WERI-Rb-1 (cell line): Measurements from ENCODE around the gene ADGRF4.

Experiments used
- DNase-seq: peaks from one replicate; pipeline ENCODE4 v3.0.0-alpha.2; 2020
- H3K27ac ChIP-seq: fragments of 250-450 bp; sonication (Bioruptor Pico); 2 replicates; pipeline ENCODE4 v1.5.1; 2020; ENCODE audit warnings: mild to moderate bottlenecking, moderate library complexity
- H3K27me3 ChIP-seq: fragments of 250-450 bp; sonication (Bioruptor Pico); 2 replicates; pipeline ENCODE4 v1.5.1; 2021; ENCODE audit warnings: mild to moderate bottlenecking, low read depth, moderate library complexity; ENCODE audit not compliant: insufficient read depth, severe bottlenecking
- H3K36me3 ChIP-seq: fragments of 250-450 bp; sonication (Bioruptor Pico); 2 replicates; pipeline ENCODE4 v1.5.1; 2020; ENCODE audit warnings: mild to moderate bottlenecking, moderate library complexity
- H3K4me3 ChIP-seq: 2 replicates; pipeline ENCODE4 v1.5.1; 2011; ENCODE audit warnings: low read depth, mild to moderate bottlenecking, control low read depth, low read length
- H3K9me3 ChIP-seq: fragments of 250-450 bp; sonication (Bioruptor Pico); 2 replicates; pipeline ENCODE4 v1.5.1; 2021; ENCODE audit warnings: mild to moderate bottlenecking, moderate library complexity; ENCODE audit not compliant: severe bottlenecking
- TF ChIP-seq, protein P1 (sequence below): IDR thresholded peaks from 2 replicates; pipeline ENCODE4 v1.5.1; 2011; ENCODE audit warnings: low read depth, mild to moderate bottlenecking, control low read depth, inconsistent platforms, low read length

Gene ADGRF4

GRCh38 chr6:47698342-47698787 is at the start of gene ADGRF4:
Gene ADGRF4, plus strand, starts transcription at chr6:47698580. Its CDS starts 8,666 bp downstream, at chr6:47707246.
- Histone ChIP-seq H3K36me3 (no peaks in the 10 kb centered on the region), H3K27ac (no peak within 1 kb of the TSS), H3K27me3 (no peaks in the 10 kb centered on the region), H3K4me3 (no peak within 1 kb of the TSS), H3K9me3 (no peaks in the 10 kb centered on the region)
- no peak for DNase-seq
- TF ChIP-seq, protein P1, sequence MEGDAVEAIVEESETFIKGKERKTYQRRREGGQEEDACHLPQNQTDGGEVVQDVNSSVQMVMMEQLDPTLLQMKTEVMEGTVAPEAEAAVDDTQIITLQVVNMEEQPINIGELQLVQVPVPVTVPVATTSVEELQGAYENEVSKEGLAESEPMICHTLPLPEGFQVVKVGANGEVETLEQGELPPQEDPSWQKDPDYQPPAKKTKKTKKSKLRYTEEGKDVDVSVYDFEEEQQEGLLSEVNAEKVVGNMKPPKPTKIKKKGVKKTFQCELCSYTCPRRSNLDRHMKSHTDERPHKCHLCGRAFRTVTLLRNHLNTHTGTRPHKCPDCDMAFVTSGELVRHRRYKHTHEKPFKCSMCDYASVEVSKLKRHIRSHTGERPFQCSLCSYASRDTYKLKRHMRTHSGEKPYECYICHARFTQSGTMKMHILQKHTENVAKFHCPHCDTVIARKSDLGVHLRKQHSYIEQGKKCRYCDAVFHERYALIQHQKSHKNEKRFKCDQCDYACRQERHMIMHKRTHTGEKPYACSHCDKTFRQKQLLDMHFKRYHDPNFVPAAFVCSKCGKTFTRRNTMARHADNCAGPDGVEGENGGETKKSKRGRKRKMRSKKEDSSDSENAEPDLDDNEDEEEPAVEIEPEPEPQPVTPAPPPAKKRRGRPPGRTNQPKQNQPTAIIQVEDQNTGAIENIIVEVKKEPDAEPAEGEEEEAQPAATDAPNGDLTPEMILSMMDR: no peak

GRCh38 chr6:47650553-47651432 is 47.6 kb upstream of the ADGRF4 start:
- Histone ChIP-seq H3K4me3 (no peak overlapping the region), H3K27ac (no peak overlapping the region), H3K9me3 (no peaks in the 10 kb centered on the region), H3K36me3 (no peaks in the 10 kb centered on the region), H3K27me3 (no peaks in the 10 kb centered on the region)
- no peak for DNase-seq
- TF ChIP-seq, protein P1: no peak

DNA sequence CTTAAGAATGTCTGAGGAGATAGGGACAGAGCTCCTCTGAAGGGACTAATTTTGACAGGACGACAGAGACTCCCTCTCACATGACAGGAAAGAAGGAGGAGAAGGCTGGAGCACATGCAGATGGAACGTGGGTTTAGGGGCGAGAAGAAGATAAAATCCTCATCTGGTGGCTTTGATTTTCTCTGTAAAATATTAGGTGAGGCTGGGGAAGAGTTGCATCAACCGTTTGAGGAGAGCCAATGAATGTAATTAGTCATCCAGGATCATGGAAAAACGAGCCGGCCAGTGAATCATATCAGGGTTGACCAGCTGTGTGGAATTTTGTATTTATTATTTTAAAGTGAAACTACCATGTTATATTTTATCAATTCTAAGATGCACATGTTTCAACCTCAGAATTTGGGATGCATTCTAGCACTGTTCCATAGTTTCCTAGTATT is 46.9 kb upstream of the ADGRF4 start:
- Histone ChIP-seq H3K4me3 (no peak overlapping the region), H3K9me3 (no peaks in the 10 kb centered on the region), H3K27ac (no peak overlapping the region), H3K27me3 (no peaks in the 10 kb centered on the region), H3K36me3 (no peaks in the 10 kb centered on the region)
- no peak for DNase-seq
- TF ChIP-seq, protein P1: no peak

DNA sequence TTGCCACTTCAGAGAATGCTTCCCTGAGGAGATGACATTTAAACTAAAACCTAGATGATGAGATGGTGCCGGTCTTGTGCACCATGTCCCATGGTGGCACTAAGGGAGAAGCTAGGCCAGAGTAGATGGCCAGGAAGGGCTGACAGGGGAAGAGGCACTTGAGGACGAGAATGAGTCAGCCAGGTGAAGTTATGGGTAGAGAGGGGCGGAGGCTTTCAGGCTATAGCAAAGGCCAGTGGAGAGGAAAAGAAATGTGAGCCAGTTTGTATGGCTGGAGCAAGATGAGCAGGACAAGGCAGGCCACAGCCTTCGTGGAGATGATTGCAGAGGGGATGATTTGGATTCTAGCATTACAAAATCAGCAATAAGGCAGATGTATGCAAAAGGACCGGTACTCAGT is 44.7 kb upstream of the ADGRF4 start:
- H3K27me3 ChIP-seq: no peaks in the 10 kb centered on the region
- H3K9me3 ChIP-seq: no peaks in the 10 kb centered on the region
- H3K36me3 ChIP-seq: no peaks in the 10 kb centered on the region
- no peak overlapping the region for H3K4me3 ChIP-seq
- no peak overlapping the region for H3K27ac ChIP-seq
- no peak for DNase-seq
- TF ChIP-seq, protein P1: no peak

GRCh38 chr6:47654255-47654654 is 44.1 kb upstream of the ADGRF4 start:
- Histone ChIP-seq H3K9me3 (no peaks in the 10 kb centered on the region), H3K4me3 (no peak overlapping the region), H3K27me3 (no peaks in the 10 kb centered on the region), H3K27ac (no peak overlapping the region), H3K36me3 (no peaks in the 10 kb centered on the region)
- no peak for DNase-seq
- TF ChIP-seq, protein P1: no peak
